ENCODE data around the gene GRM7. TPM values are rescaled to one million over a fixed set of nuclear protein-coding genes. Genes with fewer than 3 reads are reported as not detected.

Gene GRM7
- total RNA-seq, 1 experiment from 2014 or later: not detected

- no peak overlapping the region for H3K4me2 ChIP-seq (ENCODE audit: low read length)
- no peaks in the 10 kb centered on the region for H3K9me2 ChIP-seq (replicated peaks; ENCODE audit: low read length)
- H3K9ac ChIP-seq (ENCODE audit: low read length): no peak overlapping the region
- DNase-seq (no peak), ATAC-seq (no peak)
- H3F3A ChIP-seq (ENCODE audit: low read length, unreplicated experiment): no peaks in the 10 kb centered on the region
- peaks cover 23% of the 10 kb centered on the region; the same call in 1 of the 2 replicates for H3K9me3 ChIP-seq (ENCODE audit: low read length)
- intact Hi-C loops (cut with micrococcal nuclease): no loop called here
- no TSS peak for BruUV-seq (replicated peaks)
- POLR2A ChIA-PET (ENCODE audit: unreplicated experiment): no interaction called here
- no peaks in the 10 kb centered on the region for H3K36me3 ChIP-seq (ENCODE audit: low read depth, low read length)
- H3K4me1 ChIP-seq (ENCODE audit: insufficient read depth, low read length): no peaks in the 10 kb centered on the region
- no peak overlapping the region for H3K27ac ChIP-seq (ENCODE audit: low read length)
- H3K4me3 ChIP-seq (ENCODE audit: low read length): no peak overlapping the region
- TF ChIP-seq CTCF (conservative IDR thresholded peaks at IDR 0.05; ENCODE audit: low read depth, low read length) (no peak), EZH2 (IDR thresholded peaks at IDR 0.05; ENCODE audit: low read length, unreplicated experiment) (no peak), EZH2phosphoT487 (IDR thresholded peaks at IDR 0.05; ENCODE audit: borderline replicate concordance, low read length) (no peak)
- H4K20me1 ChIP-seq (ENCODE audit: low read length): no peaks in the 10 kb centered on the region
- no peaks in the 10 kb centered on the region for H3K79me2 ChIP-seq (ENCODE audit: low read length)
- no peaks in the 10 kb centered on the region for H3K27me3 ChIP-seq (ENCODE audit: low read length)
- no peak overlapping the region for H2AFZ ChIP-seq (ENCODE audit: low read length)
- CTCF ChIA-PET: no interaction called here
Measured at GRCh38 chr3:7172996-7173395, 312.1 kb downstream of the GRM7 start.

GRCh38 chr3:7188551-7188950 lies 327.6 kb downstream of the GRM7 start:
- no peaks in the 10 kb centered on the region for H3F3A ChIP-seq (ENCODE audit: low read length, unreplicated experiment)
- no peak for ATAC-seq
- BruUV-seq (replicated peaks): no TSS peak
- no peak overlapping the region for H3K4me2 ChIP-seq (ENCODE audit: low read length)
- H3K9me3 ChIP-seq (ENCODE audit: low read length): peaks cover 23% of the 10 kb centered on the region; the same call in 1 of the 2 replicates
- TF ChIP-seq EZH2phosphoT487 (IDR thresholded peaks at IDR 0.05; ENCODE audit: borderline replicate concordance, low read length) (no peak), EZH2 (IDR thresholded peaks at IDR 0.05; ENCODE audit: low read length, unreplicated experiment) (no peak), CTCF (conservative IDR thresholded peaks at IDR 0.05; ENCODE audit: low read depth, low read length) (no peak)
- H3K4me1 ChIP-seq (ENCODE audit: insufficient read depth, low read length): no peaks in the 10 kb centered on the region
- no peaks in the 10 kb centered on the region for H3K79me2 ChIP-seq (ENCODE audit: low read length)
- intact Hi-C loops (cut with micrococcal nuclease): no loop called here
- no peak overlapping the region for H2AFZ ChIP-seq (ENCODE audit: low read length)
- ChIA-PET POLR2A (ENCODE audit: unreplicated experiment) (no interaction called here), CTCF (no interaction called here)
- H3K27me3 ChIP-seq (ENCODE audit: low read length): no peaks in the 10 kb centered on the region
- H3K27ac ChIP-seq (ENCODE audit: low read length): no peak overlapping the region
- DNase-seq: no peak
- H3K36me3 ChIP-seq (ENCODE audit: low read depth, low read length): no peaks in the 10 kb centered on the region
- H3K9me2 ChIP-seq (replicated peaks; ENCODE audit: low read length): no peaks in the 10 kb centered on the region
- no peak overlapping the region for H3K9ac ChIP-seq (ENCODE audit: low read length)
- H4K20me1 ChIP-seq (ENCODE audit: low read length): no peaks in the 10 kb centered on the region
- no peak overlapping the region for H3K4me3 ChIP-seq (ENCODE audit: low read length)

GRCh38 chr3:7190095-7190494 lies 329.2 kb downstream of the GRM7 start:
- Histone ChIP-seq H3K4me2 (ENCODE audit: low read length) (no peak overlapping the region), H4K20me1 (ENCODE audit: low read length) (no peaks in the 10 kb centered on the region), H3K4me3 (ENCODE audit: low read length) (no peak overlapping the region), H3F3A (ENCODE audit: low read length, unreplicated experiment) (no peaks in the 10 kb centered on the region), H2AFZ (ENCODE audit: low read length) (no peak overlapping the region), H3K27ac (ENCODE audit: low read length) (no peak overlapping the region), H3K79me2 (ENCODE audit: low read length) (no peaks in the 10 kb centered on the region), H3K27me3 (ENCODE audit: low read length) (no peaks in the 10 kb centered on the region), H3K4me1 (ENCODE audit: insufficient read depth, low read length) (no peaks in the 10 kb centered on the region), H3K36me3 (ENCODE audit: low read depth, low read length) (no peaks in the 10 kb centered on the region), H3K9ac (ENCODE audit: low read length) (no peak overlapping the region), H3K9me3 (ENCODE audit: low read length) (peaks cover 37% of the 10 kb centered on the region), H3K9me2 (replicated peaks; ENCODE audit: low read length) (no peaks in the 10 kb centered on the region)
- TF ChIP-seq EZH2 (IDR thresholded peaks at IDR 0.05; ENCODE audit: low read length, unreplicated experiment) (no peak), EZH2phosphoT487 (IDR thresholded peaks at IDR 0.05; ENCODE audit: borderline replicate concordance, low read length) (no peak), CTCF (conservative IDR thresholded peaks at IDR 0.05; ENCODE audit: low read depth, low read length) (no peak)
- ChIA-PET POLR2A (ENCODE audit: unreplicated experiment) (no interaction called here), CTCF (no interaction called here)
- no TSS peak for BruUV-seq (replicated peaks)
- no peak for ATAC-seq
- intact Hi-C loops (cut with micrococcal nuclease): no loop called here
- no peak for DNase-seq

Measured in PC-3 (cell line).